Measurements from ENCODE around the gene OR2A1.
"Not testable (repeated sequence)": the region's sequence is repeated elsewhere in the genome, so short reads cannot be mapped to it uniquely, and the experiment has no call there.

DNA sequence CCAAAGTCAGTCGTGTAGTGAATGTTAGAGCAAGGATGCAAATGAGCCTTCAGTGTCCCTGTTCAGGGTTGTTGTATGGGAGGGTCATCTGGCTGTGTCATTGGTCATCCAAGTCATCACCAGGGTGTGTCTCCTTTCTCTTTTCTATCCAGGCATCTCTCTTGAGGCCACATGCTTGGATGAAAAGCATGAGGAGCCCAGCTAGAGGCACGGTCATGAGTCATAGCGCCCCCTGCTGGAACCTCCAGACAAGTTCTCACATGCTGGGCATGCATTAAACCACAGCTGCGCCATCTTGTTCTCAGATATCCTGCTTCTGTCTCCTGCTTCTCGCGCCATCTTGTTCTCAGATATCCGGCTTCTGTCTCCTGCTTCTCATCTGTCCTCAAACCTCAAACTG lies 57.0 kb downstream of the OR2A1 start:
- TF ChIP-seq, protein P1, sequence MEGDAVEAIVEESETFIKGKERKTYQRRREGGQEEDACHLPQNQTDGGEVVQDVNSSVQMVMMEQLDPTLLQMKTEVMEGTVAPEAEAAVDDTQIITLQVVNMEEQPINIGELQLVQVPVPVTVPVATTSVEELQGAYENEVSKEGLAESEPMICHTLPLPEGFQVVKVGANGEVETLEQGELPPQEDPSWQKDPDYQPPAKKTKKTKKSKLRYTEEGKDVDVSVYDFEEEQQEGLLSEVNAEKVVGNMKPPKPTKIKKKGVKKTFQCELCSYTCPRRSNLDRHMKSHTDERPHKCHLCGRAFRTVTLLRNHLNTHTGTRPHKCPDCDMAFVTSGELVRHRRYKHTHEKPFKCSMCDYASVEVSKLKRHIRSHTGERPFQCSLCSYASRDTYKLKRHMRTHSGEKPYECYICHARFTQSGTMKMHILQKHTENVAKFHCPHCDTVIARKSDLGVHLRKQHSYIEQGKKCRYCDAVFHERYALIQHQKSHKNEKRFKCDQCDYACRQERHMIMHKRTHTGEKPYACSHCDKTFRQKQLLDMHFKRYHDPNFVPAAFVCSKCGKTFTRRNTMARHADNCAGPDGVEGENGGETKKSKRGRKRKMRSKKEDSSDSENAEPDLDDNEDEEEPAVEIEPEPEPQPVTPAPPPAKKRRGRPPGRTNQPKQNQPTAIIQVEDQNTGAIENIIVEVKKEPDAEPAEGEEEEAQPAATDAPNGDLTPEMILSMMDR (IDR thresholded peaks at IDR 0.05), result not testable (repeated sequence)
- TF ChIP-seq POLR2A, EP300 (IDR thresholded peaks at IDR 0.05): not testable (repeated sequence)
